Choroid plexus epithelial cell (primary cell): ENCODE measurements around the gene WWOX.

Source experiments
- DNase-seq: peaks from one replicate; pipeline ENCODE4 v3.0.0-alpha.2; 2010; ENCODE audit warnings: low read depth
- H3K4me3 ChIP-seq: 2 replicates; pipeline ENCODE4 v1.5.1; 2011; ENCODE audit warnings: low read depth, mild to moderate bottlenecking, control low read depth, low read length, moderate library complexity
- TF ChIP-seq, protein P1 (sequence below): conservative IDR thresholded peaks from 2 replicates; pipeline ENCODE4 v1.5.1; 2011; ENCODE audit warnings: low read depth, mild to moderate bottlenecking, control low read depth, inconsistent platforms, low read length, moderate library complexity

WWOX gene

DNA sequence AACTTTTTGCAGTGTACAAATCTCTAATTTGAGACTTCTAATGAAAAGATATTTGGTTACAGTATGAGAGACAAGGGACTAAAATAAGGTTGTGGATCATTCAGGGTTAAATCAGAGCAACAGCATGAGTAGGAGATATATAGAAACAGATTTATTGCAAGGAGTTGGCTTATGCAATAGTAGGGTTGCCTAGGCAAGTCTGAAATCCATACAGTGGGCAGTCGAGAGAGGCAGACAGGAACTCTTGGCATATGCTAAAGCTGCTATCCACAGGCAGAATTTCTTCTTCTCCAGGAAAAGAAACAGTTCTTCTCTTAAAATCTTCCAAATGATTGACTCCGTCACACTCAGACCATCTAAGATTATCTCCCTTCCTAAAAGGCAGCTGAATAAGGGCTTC is 1000.3 kb downstream of the WWOX start:
- TF ChIP-seq, protein P1, sequence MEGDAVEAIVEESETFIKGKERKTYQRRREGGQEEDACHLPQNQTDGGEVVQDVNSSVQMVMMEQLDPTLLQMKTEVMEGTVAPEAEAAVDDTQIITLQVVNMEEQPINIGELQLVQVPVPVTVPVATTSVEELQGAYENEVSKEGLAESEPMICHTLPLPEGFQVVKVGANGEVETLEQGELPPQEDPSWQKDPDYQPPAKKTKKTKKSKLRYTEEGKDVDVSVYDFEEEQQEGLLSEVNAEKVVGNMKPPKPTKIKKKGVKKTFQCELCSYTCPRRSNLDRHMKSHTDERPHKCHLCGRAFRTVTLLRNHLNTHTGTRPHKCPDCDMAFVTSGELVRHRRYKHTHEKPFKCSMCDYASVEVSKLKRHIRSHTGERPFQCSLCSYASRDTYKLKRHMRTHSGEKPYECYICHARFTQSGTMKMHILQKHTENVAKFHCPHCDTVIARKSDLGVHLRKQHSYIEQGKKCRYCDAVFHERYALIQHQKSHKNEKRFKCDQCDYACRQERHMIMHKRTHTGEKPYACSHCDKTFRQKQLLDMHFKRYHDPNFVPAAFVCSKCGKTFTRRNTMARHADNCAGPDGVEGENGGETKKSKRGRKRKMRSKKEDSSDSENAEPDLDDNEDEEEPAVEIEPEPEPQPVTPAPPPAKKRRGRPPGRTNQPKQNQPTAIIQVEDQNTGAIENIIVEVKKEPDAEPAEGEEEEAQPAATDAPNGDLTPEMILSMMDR, result no peak
- H3K4me3 ChIP-seq, result no peak overlapping the region
- no peak for DNase-seq

DNA sequence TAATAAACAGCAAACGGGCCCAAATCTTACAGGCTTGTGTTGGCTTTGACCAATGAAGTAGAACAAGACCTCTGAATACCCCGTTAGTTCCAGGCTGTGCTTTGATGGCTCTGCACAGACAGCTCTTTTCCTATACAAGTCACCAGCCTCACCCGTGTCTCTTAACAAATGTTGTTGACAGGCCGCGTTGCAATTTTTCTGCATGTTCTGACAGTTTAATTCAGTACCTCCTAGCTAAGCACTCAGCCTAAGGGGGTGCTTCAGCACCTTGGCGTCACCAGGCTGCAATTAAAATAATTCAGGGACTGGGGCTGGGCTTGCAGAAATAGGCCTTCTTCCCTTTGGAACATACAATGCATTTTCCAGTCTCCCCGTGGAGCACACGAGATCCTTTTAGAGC is 1001.0 kb downstream of the WWOX start:
- TF ChIP-seq, protein P1, result no peak
- no peak overlapping the region for H3K4me3 ChIP-seq
- no peak for DNase-seq

DNA sequence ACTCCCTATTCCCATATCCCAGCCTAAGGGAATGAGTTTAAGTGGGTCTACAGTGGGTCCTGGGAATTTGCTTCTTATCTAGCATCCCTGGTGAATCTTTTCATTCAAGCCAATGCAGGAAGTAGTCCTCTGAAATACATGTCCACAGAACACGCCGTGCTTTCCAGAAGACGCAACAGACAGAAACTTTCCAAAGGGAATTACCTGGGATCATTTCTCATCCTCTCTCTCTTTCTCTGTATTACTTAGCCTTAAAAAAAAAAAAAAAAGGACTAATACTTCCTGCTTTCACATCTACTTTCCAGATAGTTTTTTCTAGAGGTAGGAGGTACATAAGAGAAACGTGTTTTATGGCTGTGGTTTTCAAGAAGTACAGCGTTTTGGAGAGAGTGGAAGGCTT is 1002.0 kb downstream of the WWOX start:
- TF ChIP-seq, protein P1, result no peak
- no peak overlapping the region for H3K4me3 ChIP-seq
- no peak for DNase-seq

DNA sequence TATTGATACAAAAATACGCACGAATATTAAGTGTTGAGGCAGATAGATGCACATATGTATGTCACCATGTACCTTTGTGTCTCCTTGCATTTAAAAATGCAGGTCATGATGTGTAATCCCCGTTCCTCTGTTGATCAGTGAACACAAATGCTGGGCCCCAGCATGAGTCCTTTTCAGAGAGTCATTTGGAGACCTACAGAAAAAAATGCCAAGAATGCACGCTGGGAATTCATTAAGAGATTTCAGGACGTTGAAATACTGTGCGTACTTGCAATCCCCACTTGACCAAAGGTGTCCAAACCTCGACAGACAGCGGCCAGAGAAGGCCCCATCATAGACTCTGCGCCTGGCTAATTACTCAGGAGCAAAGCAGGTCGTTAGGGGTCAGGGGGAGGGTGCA is 1005.1 kb downstream of the WWOX start:
- H3K4me3 ChIP-seq, result no peak overlapping the region
- DNase-seq, result no peak
- TF ChIP-seq, protein P1, result no peak

DNA sequence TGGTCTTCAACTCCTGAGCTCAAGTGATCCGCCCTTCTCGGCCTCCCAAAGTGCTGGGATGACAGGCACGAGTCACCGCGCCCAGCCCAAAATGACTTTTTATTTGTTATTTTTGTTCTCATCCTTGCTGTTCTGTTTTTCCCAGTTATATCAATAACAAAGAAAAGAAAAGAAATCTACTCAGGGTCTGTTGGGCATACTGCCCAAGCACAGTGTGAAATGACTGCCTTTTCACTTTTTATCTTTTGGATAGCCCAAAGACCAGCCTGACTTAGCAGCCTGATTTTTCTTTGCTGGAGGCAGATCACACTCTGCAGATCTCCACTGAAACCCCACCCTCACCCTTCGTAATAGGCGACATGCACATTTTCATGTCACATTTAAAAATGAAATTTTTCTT is 1007.8 kb downstream of the WWOX start:
- no peak for DNase-seq
- TF ChIP-seq, protein P1, result no peak
- H3K4me3 ChIP-seq, result no peak overlapping the region

DNA sequence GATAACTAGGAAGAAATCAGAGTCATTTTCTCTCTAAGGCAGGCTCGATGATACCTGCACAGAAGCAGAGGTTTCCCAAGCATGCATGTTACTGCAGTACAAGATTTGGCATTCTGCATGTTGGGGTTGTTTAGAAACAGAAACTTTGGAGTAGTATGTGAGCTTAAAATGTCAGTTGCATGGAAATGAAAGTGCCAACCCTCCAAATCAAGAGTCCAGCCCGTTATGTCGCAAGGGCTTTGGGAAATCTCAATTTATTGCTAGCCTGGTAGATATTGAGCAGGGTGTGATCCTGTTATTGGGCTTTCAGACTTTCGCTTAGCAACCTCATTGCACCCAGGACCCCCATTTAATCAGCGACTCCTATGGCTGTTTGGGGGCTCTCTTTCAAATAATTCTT is 1010.3 kb downstream of the WWOX start:
- TF ChIP-seq, protein P1, result no peak
- no peak for DNase-seq
- no peak overlapping the region for H3K4me3 ChIP-seq

DNA sequence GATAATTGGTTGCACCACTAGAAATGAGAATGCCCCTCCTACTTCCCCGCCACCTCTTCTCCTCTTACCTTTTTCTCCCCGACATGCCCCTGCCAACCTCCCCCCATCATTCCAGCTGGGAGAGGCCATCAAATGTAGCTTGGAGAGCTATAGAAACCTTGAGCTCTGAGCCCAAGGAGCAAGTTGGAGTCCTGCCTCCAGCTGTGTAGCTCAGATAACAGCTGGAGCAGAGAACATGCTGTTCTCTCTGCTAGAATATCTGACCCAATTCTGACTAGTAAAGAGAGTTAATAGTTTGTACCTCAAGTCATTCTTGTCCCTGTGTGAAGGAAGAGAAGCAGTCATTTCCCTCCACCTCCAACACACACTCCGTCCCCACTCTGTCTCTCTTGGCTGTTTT is 1010.8 kb downstream of the WWOX start:
- H3K4me3 ChIP-seq, result no peak overlapping the region
- TF ChIP-seq, protein P1, result no peak
- DNase-seq, result no peak
